WERI-Rb-1 (cell line): ENCODE measurements around the gene DBNDD1.

Experiments
- DNase-seq: peaks from one replicate; pipeline ENCODE4 v3.0.0-alpha.2; 2020
- H3K27ac ChIP-seq: fragments of 250-450 bp; sonication (Bioruptor Pico); 2 replicates; pipeline ENCODE4 v1.5.1; 2020; ENCODE audit warnings: mild to moderate bottlenecking, moderate library complexity
- H3K27me3 ChIP-seq: fragments of 250-450 bp; sonication (Bioruptor Pico); 2 replicates; pipeline ENCODE4 v1.5.1; 2021; ENCODE audit warnings: mild to moderate bottlenecking, low read depth, moderate library complexity; ENCODE audit not compliant: insufficient read depth, severe bottlenecking
- H3K36me3 ChIP-seq: fragments of 250-450 bp; sonication (Bioruptor Pico); 2 replicates; pipeline ENCODE4 v1.5.1; 2020; ENCODE audit warnings: mild to moderate bottlenecking, moderate library complexity
- H3K4me3 ChIP-seq: 2 replicates; pipeline ENCODE4 v1.5.1; 2011; ENCODE audit warnings: low read depth, mild to moderate bottlenecking, control low read depth, low read length
- H3K9me3 ChIP-seq: fragments of 250-450 bp; sonication (Bioruptor Pico); 2 replicates; pipeline ENCODE4 v1.5.1; 2021; ENCODE audit warnings: mild to moderate bottlenecking, moderate library complexity; ENCODE audit not compliant: severe bottlenecking
- CTCF ChIP-seq: IDR thresholded peaks from 2 replicates; pipeline ENCODE4 v1.5.1; 2011; ENCODE audit warnings: low read depth, mild to moderate bottlenecking, control low read depth, inconsistent platforms, low read length

DBNDD1 gene

GRCh38 chr16:89957216-89957785, 62.0 kb downstream of the DBNDD1 start:
- Histone ChIP-seq H3K9me3 (no peaks in the 10 kb centered on the region), H3K36me3 (peaks cover 3% of the 10 kb centered on the region; the same call in 1 of the 2 replicates), H3K4me3 (no peak overlapping the region), H3K27ac (no peak overlapping the region), H3K27me3 (no peaks in the 10 kb centered on the region)
- DNase-seq = no peak
- no peak for TF ChIP-seq CTCF

- Histone ChIP-seq H3K36me3 (peaks cover 3% of the 10 kb centered on the region; the same call in 1 of the 2 replicates), H3K4me3 (no peak overlapping the region), H3K9me3 (no peaks in the 10 kb centered on the region), H3K27me3 (no peaks in the 10 kb centered on the region), H3K27ac (no peak overlapping the region)
- DNase-seq = no peak
- no peak for TF ChIP-seq CTCF
Measured at GRCh38 chr16:89956505-89957215, 62.6 kb downstream of the DBNDD1 start.

- H3K9me3 ChIP-seq = no peaks in the 10 kb centered on the region
- H3K36me3 ChIP-seq = peaks cover 3% of the 10 kb centered on the region; the same call in 1 of the 2 replicates
- H3K4me3 ChIP-seq = no peak overlapping the region
- no peak for TF ChIP-seq CTCF
- no peaks in the 10 kb centered on the region for H3K27me3 ChIP-seq
- H3K27ac ChIP-seq = no peak overlapping the region
- DNase-seq = no peak
Measured at GRCh38 chr16:89955001-89955685, 64.1 kb downstream of the DBNDD1 start.
